ENCODE measurements around the gene MORC4. TPM values are rescaled to one million over a fixed set of nuclear protein-coding genes. Genes with fewer than 3 reads are reported as not detected.

The MORC4 gene
- polyA plus RNA-seq, 1 donor from 2014 or later, result 7.5 TPM

GRCh38 chrX:106952089-106952488, 47.9 kb downstream of the MORC4 start:
- Histone ChIP-seq H3K27ac (ENCODE audit: low read length) (no peak overlapping the region), H3F3A (ENCODE audit: insufficient read depth, low read length, poor library complexity, severe bottlenecking) (no peaks in the 10 kb centered on the region), H3K4me3 (ENCODE audit: low read length) (no peak overlapping the region), H3K9me2 (ENCODE audit: insufficient read depth, low read length) (no peaks in the 10 kb centered on the region), H3K36me3 (ENCODE audit: insufficient read depth, low read length) (no peaks in the 10 kb centered on the region), H4K20me1 (ENCODE audit: insufficient read depth) (no peaks in the 10 kb centered on the region), H3K27me3 (ENCODE audit: insufficient read depth, low read depth, low read length) (no peaks in the 10 kb centered on the region), H3K79me2 (replicated peaks; ENCODE audit: insufficient read depth, low read length) (no peaks in the 10 kb centered on the region), H2AFZ (ENCODE audit: low read depth, low read length) (no peak overlapping the region), H3K9ac (ENCODE audit: low read length) (no peak overlapping the region), H3K4me2 (ENCODE audit: low read length) (no peak overlapping the region), H3K9me3 (ENCODE audit: low read length) (no peaks in the 10 kb centered on the region)
- TF ChIP-seq SMC3 (conservative IDR thresholded peaks at IDR 0.05; ENCODE audit: poor library complexity), result no peak
- TF ChIP-seq TAF1 (IDR thresholded peaks at IDR 0.05; ENCODE audit: low read depth), result no peak
- no peak for TF ChIP-seq EP300 (conservative IDR thresholded peaks at IDR 0.05; ENCODE audit: poor library complexity, severe bottlenecking)
- no peak for TF ChIP-seq EZH2 (IDR thresholded peaks at IDR 0.05; ENCODE audit: borderline replicate concordance, insufficient read depth, low read length, poor library complexity, severe bottlenecking)
- no peak for TF ChIP-seq REST (IDR thresholded peaks at IDR 0.05; ENCODE audit: borderline replicate concordance)

GRCh38 chrX:106951230-106951629, 48.8 kb downstream of the MORC4 start:
- Histone ChIP-seq H3F3A (ENCODE audit: insufficient read depth, low read length, poor library complexity, severe bottlenecking) (no peaks in the 10 kb centered on the region), H3K27me3 (ENCODE audit: insufficient read depth, low read depth, low read length) (no peaks in the 10 kb centered on the region), H3K9me2 (ENCODE audit: insufficient read depth, low read length) (no peaks in the 10 kb centered on the region), H2AFZ (ENCODE audit: low read depth, low read length) (no peak overlapping the region), H3K9me3 (ENCODE audit: low read length) (no peaks in the 10 kb centered on the region), H3K4me3 (ENCODE audit: low read length) (no peak overlapping the region), H3K36me3 (ENCODE audit: insufficient read depth, low read length) (no peaks in the 10 kb centered on the region), H3K79me2 (replicated peaks; ENCODE audit: insufficient read depth, low read length) (no peaks in the 10 kb centered on the region), H3K4me2 (ENCODE audit: low read length) (no peak overlapping the region), H4K20me1 (ENCODE audit: insufficient read depth) (no peaks in the 10 kb centered on the region), H3K27ac (ENCODE audit: low read length) (no peak overlapping the region), H3K9ac (ENCODE audit: low read length) (no peak overlapping the region)
- TF ChIP-seq SMC3 (conservative IDR thresholded peaks at IDR 0.05; ENCODE audit: poor library complexity) (no peak), TAF1 (IDR thresholded peaks at IDR 0.05; ENCODE audit: low read depth) (no peak), REST (IDR thresholded peaks at IDR 0.05; ENCODE audit: borderline replicate concordance) (no peak), MXI1 (conservative IDR thresholded peaks at IDR 0.05; ENCODE audit: poor library complexity, severe bottlenecking) (no peak), RAD21 (conservative IDR thresholded peaks at IDR 0.05) (no peak), EZH2 (IDR thresholded peaks at IDR 0.05; ENCODE audit: borderline replicate concordance, insufficient read depth, low read length, poor library complexity, severe bottlenecking) (no peak), EP300 (conservative IDR thresholded peaks at IDR 0.05; ENCODE audit: poor library complexity, severe bottlenecking) (no peak), POLR2AphosphoS5 (IDR thresholded peaks at IDR 0.05) (no peak)
- TF ChIP-seq, protein P1, sequence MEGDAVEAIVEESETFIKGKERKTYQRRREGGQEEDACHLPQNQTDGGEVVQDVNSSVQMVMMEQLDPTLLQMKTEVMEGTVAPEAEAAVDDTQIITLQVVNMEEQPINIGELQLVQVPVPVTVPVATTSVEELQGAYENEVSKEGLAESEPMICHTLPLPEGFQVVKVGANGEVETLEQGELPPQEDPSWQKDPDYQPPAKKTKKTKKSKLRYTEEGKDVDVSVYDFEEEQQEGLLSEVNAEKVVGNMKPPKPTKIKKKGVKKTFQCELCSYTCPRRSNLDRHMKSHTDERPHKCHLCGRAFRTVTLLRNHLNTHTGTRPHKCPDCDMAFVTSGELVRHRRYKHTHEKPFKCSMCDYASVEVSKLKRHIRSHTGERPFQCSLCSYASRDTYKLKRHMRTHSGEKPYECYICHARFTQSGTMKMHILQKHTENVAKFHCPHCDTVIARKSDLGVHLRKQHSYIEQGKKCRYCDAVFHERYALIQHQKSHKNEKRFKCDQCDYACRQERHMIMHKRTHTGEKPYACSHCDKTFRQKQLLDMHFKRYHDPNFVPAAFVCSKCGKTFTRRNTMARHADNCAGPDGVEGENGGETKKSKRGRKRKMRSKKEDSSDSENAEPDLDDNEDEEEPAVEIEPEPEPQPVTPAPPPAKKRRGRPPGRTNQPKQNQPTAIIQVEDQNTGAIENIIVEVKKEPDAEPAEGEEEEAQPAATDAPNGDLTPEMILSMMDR (IDR thresholded peaks at IDR 0.05; ENCODE audit: poor library complexity, severe bottlenecking), result no peak

Data from neural cell (in vitro differentiated cells).